Stomach smooth muscle (tissue), 2 donors: ENCODE results near the gene SKIC8.
"Not testable (repeated sequence)": the region's sequence is repeated elsewhere in the genome, so short reads cannot be mapped to it uniquely, and the experiment has no call there.

Source experiments
- H3K27ac ChIP-seq: one replicate; pipeline ENCODE4 v1.7.0; 2013; ENCODE audit warnings: mild to moderate bottlenecking, low read length, inconsistent platforms
- H3K27me3 ChIP-seq, 2 donors: one replicate each; pipeline ENCODE4 v1.7.0; 2013; ENCODE audit warnings: low read length in 2 of 2; ENCODE audit not compliant: insufficient read depth in 2 of 2, control insufficient read depth in 1 of 2
- H3K36me3 ChIP-seq, 2 donors: one replicate each; pipeline ENCODE4 v1.7.0; 2013; ENCODE audit warnings: low read length in 2 of 2; ENCODE audit not compliant: control insufficient read depth in 2 of 2, insufficient read depth in 2 of 2
- H3K4me1 ChIP-seq: one replicate; pipeline ENCODE4 v1.7.0; 2013; ENCODE audit warnings: low read length; ENCODE audit not compliant: control insufficient read depth, insufficient read depth
- H3K4me3 ChIP-seq, 2 donors: one replicate each; pipeline ENCODE4 v1.7.0; 2013; ENCODE audit warnings: low read length in 2 of 2
- H3K9ac ChIP-seq, 2 donors: one replicate each; pipeline ENCODE4 v1.7.0; 2013; ENCODE audit warnings: low read length in 2 of 2, mild to moderate bottlenecking in 1 of 2
- H3K9me3 ChIP-seq, 2 donors: one replicate each; pipeline ENCODE4 v1.7.0; 2013; ENCODE audit warnings: low read length in 2 of 2; ENCODE audit not compliant: control insufficient read depth in 2 of 2
- donor health status: healthy.
- donor health status: Pancreatic carcinoma.

SKIC8 gene

DNA sequence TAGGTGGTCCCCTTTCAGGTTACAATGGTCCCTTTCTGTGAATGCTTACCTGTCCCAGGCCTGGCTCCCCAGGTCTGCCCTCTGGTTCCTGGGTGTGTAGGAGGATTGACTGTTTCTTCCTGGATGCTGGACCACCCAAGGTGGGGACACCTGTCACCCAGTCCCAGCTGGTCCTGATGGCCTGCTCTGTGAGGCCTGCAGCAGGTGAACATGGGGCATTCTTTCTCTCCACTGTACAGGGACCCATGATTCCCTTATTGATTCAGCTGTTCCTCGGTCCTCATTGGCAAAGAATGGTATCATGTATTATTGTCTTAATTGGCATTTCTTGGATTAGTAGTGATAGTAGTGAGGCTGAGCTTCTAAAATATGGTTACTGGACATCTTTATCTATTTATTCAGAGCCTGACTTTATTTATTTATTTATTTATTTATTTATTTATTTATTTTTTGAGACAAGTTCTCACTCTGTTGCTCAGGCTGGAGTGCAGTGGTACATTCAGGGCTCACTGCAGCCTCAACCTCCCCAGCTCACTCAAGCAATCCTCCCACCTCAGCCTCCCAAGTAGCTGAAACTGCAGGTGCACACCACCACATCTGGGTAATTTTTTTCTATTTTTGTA, 43.9 kb downstream of the SKIC8 start:
- Histone ChIP-seq H3K4me3 (no peak overlapping the region), H3K4me1 (no peaks in the 10 kb centered on the region), H3K9ac (no peak overlapping the region), H3K27me3 (no peaks in the 10 kb centered on the region), H3K9me3 (no peaks in the 10 kb centered on the region), H3K36me3 (no peaks in the 10 kb centered on the region), H3K27ac (no peak overlapping the region)

DNA sequence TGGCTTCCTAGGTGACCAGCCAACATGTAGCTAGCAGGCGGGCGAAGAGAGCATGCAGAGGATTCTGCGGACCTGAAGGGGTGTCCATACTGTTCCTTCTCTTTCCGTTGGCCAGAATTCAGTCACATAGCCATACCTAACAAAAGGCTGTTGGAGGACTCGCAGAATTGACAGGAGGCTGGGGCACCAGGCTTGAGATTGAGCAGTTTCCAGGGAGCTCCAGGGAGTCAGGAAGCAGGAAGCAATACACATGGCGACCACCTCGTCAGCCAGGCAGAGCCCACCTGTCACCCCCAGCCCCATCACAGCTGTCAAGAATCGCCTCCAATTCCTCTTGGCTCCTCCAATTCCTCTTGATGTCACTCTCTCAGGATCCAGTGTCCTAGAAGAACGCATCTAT, 48.3 kb downstream of the SKIC8 start:
- Histone ChIP-seq H3K9ac (no peak overlapping the region), H3K27me3 (peaks cover 0 to 2% of the 10 kb centered on the region in 2 donors), H3K9me3 (peaks cover 0 to 2% of the 10 kb centered on the region in 2 donors), H3K4me3 (no peak overlapping the region), H3K4me1 (no peaks in the 10 kb centered on the region), H3K27ac (no peak overlapping the region), H3K36me3 (no peaks in the 10 kb centered on the region)

- Histone ChIP-seq H3K36me3 (no peaks in the 10 kb centered on the region), H3K9ac (no peak overlapping the region), H3K9me3 (peaks cover 0 to 2% of the 10 kb centered on the region in 2 donors), H3K4me3 (no peak overlapping the region), H3K4me1 (no peaks in the 10 kb centered on the region), H3K27me3 (peaks cover 0 to 2% of the 10 kb centered on the region in 2 donors), H3K27ac (no peak overlapping the region)
Measured at GRCh38 chr15:78249131-78249530, 50.3 kb downstream of the SKIC8 start.

- Histone ChIP-seq H3K4me3 (no peak overlapping the region), H3K9me3 (peaks cover 0 to 2% of the 10 kb centered on the region in 2 donors), H3K36me3 (no peaks in the 10 kb centered on the region), H3K27ac (no peak overlapping the region), H3K27me3 (peaks cover 0 to 2% of the 10 kb centered on the region in 2 donors), H3K4me1 (peaks cover 2% of the 10 kb centered on the region), H3K9ac (no peak overlapping the region)
Measured at GRCh38 chr15:78247911-78248310, 51.5 kb downstream of the SKIC8 start.

DNA sequence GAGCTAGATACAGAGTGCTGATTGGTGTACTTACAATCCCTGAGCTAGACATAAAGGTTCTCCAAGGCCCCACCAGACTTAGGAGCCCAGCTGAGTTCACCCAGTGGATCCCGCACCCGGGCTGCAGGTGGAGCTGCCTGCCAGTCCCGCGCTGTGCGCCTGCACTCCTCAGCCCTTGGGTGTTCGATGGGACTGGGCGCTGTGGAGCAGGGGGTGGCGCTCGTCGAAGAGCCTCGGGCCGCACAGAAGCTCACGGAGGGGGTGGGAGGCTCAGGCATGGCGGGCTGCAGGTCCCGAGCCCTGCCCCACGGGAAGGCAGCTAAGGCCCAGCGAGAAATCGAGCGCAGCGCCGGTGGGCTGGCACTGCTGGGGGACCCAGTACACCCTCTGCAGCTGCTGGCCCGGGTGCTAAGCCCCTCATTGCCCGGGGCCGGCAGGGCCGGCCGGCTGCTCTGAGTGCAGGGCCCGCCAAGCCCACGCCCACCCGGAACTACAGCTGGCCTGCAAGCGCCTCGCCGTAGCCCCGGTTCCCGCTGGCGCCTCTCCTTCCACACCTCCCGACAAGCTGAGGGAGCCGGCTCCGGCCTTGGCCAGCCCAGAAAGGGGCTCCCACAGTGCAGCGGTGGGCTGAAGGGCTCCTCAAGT, 53.3 kb downstream of the SKIC8 start:
- not testable (repeated sequence) for H3K9me3 ChIP-seq, H3K36me3 ChIP-seq, H3K4me3 ChIP-seq, H3K27ac ChIP-seq, H3K27me3 ChIP-seq, H3K4me1 ChIP-seq, H3K9ac ChIP-seq

DNA sequence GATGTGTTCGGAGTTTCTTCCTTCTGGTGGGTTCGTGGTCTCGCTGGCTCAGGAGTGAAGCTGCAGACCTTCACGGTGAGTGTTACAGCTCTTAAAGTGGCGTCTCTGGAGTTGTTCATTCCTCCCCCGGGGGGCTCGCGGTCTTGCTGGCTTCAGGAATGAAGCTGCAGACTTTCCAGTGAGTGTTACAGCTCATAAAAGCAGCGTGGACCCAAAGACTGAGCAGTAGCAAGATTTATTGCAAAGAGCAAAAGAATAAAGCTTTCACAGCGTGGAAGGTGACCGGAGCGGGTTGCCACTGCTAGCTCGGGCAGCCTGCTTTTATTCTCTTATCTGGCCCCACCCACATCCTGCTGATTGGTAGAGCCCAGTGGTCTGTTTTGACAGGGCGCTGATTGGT, 54.0 kb downstream of the SKIC8 start:
- not testable (repeated sequence) for H3K9me3 ChIP-seq, H3K27ac ChIP-seq, H3K4me1 ChIP-seq, H3K4me3 ChIP-seq, H3K36me3 ChIP-seq, H3K9ac ChIP-seq, H3K27me3 ChIP-seq

- H3K36me3 ChIP-seq = no peaks in the 10 kb centered on the region
- H3K9me3 ChIP-seq = peaks cover 0 to 2% of the 10 kb centered on the region in 2 donors
- H3K27me3 ChIP-seq = peaks cover 0 to 2% of the 10 kb centered on the region in 2 donors
- H3K9ac ChIP-seq = no peak overlapping the region
- H3K4me1 ChIP-seq = peaks cover 2% of the 10 kb centered on the region
- H3K4me3 ChIP-seq = no peak overlapping the region
- H3K27ac ChIP-seq = no peak overlapping the region
Measured at GRCh38 chr15:78244893-78245292, 54.5 kb downstream of the SKIC8 start.

- H3K36me3 ChIP-seq = no peaks in the 10 kb centered on the region
- peaks cover 0 to 2% of the 10 kb centered on the region in 2 donors for H3K9me3 ChIP-seq
- no peak overlapping the region for H3K9ac ChIP-seq
- no peak overlapping the region for H3K27ac ChIP-seq
- H3K27me3 ChIP-seq = peaks cover 0 to 2% of the 10 kb centered on the region in 2 donors
- H3K4me3 ChIP-seq = no peak overlapping the region
- H3K4me1 ChIP-seq = peaks cover 2% of the 10 kb centered on the region
Measured at GRCh38 chr15:78244101-78244500, 55.3 kb downstream of the SKIC8 start.

- Histone ChIP-seq H3K9ac (no peak overlapping the region), H3K4me1 (peaks cover 2% of the 10 kb centered on the region), H3K36me3 (no peaks in the 10 kb centered on the region), H3K4me3 (no peak overlapping the region), H3K27me3 (peaks cover 0 to 2% of the 10 kb centered on the region in 2 donors), H3K9me3 (peaks cover 0 to 2% of the 10 kb centered on the region in 2 donors), H3K27ac (no peak overlapping the region)
Measured at GRCh38 chr15:78243491-78243941, 55.9 kb downstream of the SKIC8 start.

- Histone ChIP-seq H3K36me3 (no peaks in the 10 kb centered on the region), H3K27ac (no peak overlapping the region), H3K9ac (no peak overlapping the region), H3K4me1 (peaks cover 2% of the 10 kb centered on the region), H3K4me3 (no peak overlapping the region), H3K9me3 (peaks cover 0 to 2% of the 10 kb centered on the region in 2 donors), H3K27me3 (peaks cover 0 to 2% of the 10 kb centered on the region in 2 donors)
Measured at GRCh38 chr15:78243058-78243457, 56.4 kb downstream of the SKIC8 start.

- peaks cover 0 to 2% of the 10 kb centered on the region in 2 donors for H3K27me3 ChIP-seq
- no peak overlapping the region for H3K4me3 ChIP-seq
- no peaks in the 10 kb centered on the region for H3K9me3 ChIP-seq
- no peak overlapping the region for H3K9ac ChIP-seq
- no peaks in the 10 kb centered on the region for H3K36me3 ChIP-seq
- H3K4me1 ChIP-seq = peaks cover 2% of the 10 kb centered on the region
- no peak overlapping the region for H3K27ac ChIP-seq
Measured at GRCh38 chr15:78242128-78242527, 57.3 kb downstream of the SKIC8 start.
